Posterior cingulate gyrus (tissue), 11 donors: ENCODE measurements around the gene HIBADH.
"Not testable (repeated sequence)": the region's sequence is repeated elsewhere in the genome, so short reads cannot be mapped to it uniquely, and the experiment has no call there.

Source experiments
- DNase-seq, 10 donors: peaks; one replicate each; pipeline versions ENCODE4 v3.0.0 to v3.0.0-alpha.2; 2020 to 2021; ENCODE audit warnings: mixed read lengths in 3 of 10
- intact Hi-C: fragments of 100-400 bp; cut with DNase I; formaldehyde crosslinking; loops from one replicate; pipeline ENCODE4 v1.15.1; 2023

The HIBADH gene

DNA sequence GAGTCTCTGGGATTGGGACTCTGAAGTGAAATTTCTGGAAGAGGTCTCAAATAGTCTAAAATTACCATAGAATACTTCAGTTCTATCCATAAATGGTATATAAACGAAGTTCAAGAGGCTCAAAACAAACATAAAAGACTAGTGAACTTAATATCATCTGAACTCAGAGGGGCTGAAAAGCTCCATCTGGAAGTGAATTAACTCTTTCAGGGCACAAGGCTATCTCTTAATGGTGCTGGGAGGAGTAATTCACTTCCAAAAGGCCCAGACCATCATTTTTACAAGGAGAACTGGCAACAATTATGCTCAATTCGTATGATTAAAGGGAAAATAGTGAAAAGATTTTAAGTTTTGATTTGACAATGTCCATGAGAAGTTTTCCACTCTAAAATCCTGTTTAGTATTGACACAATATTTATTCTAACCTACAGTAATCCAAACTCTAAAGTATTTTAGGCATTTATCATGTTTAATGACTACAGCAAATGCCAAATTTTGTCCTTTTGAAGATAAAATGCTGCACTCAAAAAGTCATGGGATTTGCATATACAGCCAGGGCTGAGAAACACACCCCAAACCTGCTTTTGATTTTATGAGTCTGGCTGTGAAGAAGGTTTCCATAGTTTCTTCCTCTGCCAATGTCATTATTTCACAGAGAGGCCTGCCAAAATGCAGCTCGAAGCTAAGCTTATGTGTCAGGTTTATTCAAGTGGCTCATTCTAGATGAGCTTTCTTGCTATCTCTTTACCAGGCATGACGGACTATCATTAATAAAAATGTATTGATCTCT lies 143.9 kb downstream of the HIBADH start:
- no peak for DNase-seq
- intact Hi-C loops, result no loop called here

DNA sequence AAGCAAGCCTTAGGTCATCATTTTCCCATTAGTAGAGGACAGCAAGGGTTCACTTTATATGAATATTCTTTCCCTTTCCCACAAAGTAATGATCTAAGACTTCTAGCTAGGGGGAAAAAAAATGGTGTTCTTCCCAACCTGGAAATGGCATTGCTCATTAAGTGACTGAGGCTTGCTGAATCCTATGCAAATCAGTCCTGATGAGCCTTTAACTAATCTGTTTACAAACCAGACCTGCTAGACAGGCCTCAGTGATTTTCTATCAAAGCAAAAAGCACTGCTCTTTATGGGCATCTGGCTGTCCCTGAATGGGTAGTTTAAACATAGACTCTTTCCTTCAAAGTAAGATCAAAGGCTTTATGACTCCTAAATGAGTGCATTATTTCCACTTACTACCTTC lies 146.3 kb downstream of the HIBADH start:
- intact Hi-C loops, result no loop called here
- no peak for DNase-seq

DNA sequence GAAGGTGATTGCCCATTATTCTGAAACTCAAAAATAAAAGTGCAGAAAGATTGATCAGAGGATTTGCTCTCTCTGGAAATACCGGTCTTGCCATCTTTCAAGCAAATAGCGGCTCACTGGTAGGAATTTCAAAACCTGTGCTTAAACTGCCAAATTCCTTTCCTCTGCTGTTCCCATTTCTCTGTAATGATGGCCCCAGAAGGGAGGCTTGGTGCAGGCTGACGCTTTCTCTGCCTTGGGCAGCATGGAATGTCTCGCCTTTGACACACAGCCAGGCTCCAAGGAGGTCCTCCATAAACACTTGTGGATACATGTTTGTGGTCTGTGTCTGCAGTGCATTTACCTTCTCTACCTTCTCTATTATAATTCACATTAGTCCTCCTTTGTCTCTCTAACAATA lies 146.8 kb downstream of the HIBADH start:
- DNase-seq, result no peak
- intact Hi-C loops, result no loop called here

DNA sequence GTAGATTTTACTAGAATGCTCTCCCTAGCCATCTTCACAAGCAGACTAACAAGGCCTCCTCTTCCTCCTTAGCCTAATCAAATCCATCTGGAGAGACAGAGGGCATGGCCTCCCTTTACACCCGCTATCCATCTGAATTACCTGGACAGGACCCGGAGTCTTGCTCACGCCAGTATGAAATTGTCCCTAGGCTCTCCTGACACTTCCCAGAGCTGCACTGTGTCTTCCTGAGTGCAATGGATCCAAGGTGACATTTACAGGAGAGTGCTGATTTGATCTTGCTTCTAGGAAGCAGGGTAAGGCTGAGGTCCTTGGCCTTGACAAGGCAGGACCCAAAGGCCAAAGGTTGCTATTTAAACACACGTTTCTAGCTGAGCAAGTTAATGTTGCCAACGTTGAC lies 147.8 kb downstream of the HIBADH start:
- intact Hi-C loops, result no loop called here
- DNase-seq, result no peak

DNA sequence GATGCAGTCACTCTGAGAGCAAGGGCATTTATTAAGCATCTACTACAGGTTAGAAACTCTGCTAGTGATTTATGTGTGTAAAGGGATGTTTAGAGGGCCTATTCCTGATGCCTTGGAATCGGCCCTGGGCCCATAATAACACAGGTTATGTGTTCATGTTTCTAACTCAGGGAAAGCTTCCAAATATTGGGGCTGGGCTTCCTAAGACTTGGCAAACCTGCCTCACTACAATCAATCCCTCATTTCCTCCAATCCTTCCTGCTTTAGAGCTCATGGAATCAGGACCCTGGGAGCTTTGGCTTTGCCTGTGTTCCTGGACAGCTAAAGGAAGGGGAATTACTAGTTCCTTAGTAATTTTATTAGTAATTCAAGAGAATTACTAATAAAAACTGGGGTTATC lies 148.8 kb downstream of the HIBADH start:
- intact Hi-C loops, result no loop called here
- no peak for DNase-seq

DNA sequence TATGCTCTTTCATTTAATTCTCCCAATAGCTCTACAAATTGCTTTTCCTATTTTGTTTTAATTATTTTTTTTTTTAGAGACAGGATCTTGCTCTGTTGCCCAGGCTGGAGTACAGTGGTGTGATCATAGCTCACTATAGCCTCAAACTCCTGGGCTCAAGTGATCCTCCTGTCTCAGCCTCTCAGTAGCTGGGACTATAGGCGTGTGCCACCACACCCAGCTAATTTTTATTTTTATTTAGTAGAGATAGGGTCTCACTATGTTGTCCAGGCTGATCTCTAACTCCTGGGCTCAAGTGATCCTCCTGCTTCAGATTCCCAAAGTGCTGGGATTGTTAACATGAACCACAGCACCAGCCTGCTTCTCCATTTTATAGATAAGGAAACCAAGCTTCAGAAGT lies 151.3 kb downstream of the HIBADH start:
- intact Hi-C loops, DNase-seq: not testable (repeated sequence)

DNA sequence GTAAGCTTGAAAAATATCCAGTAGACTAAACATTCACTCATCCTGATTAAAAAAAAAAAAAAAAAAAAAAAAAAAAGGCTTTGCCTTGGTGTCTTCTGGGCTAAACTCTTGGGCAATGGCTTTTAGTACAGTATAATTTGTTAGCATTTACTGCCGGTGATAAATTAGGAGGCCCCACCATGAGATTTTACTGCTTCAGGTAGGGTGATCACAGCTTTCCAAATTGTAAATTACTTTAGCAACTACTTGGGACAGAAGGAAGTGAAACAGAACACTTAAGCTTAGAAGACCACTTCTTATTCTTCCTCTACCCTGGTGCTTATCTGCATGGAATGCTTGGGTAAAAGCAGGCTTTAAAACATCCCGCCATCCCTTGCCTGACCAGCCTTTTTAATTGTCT lies 152.1 kb downstream of the HIBADH start:
- no peak for DNase-seq
- intact Hi-C loops, result no loop called here

DNA sequence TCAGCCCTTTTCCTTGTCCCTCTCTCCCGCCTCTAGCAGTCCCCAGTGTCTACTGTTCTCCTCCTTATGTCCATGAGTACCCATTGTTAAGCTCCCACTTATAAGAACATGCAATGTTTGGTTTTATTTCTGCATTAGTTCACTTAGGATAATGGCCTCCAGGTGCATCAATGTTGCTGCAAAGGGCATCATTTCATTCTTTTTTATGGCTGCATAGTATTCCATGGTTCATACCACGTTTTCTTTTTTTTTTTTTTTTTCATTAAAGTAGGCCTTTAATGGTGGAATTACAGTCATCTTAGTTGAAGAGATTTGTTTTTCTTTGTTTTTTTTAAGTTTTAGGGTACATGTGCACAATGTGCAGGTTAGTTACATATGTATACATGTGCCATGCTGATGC lies 160.8 kb downstream of the HIBADH start:
- intact Hi-C loops, DNase-seq: not testable (repeated sequence)

DNA sequence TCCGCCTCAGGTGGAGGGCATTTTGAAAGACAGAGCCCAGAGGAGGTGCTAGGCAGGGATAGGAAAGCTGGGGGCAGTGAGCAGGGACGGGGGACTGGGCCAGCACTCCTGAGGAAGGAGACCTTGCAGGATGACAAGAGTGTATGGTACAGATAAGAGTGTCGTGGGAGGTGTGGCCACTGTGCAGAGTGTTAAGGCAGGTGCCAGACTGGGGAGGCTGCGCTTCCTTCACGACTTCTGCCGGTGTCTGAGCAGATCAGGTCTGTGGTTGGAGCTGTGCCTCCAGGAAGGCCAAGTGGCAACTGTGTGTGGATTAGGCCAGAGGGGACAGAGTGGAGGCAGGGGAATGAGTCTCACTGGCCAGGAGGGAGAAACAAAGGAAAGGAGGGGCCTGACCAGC lies 161.7 kb downstream of the HIBADH start:
- DNase-seq, result no peak
- intact Hi-C loops, result no loop called here

DNA sequence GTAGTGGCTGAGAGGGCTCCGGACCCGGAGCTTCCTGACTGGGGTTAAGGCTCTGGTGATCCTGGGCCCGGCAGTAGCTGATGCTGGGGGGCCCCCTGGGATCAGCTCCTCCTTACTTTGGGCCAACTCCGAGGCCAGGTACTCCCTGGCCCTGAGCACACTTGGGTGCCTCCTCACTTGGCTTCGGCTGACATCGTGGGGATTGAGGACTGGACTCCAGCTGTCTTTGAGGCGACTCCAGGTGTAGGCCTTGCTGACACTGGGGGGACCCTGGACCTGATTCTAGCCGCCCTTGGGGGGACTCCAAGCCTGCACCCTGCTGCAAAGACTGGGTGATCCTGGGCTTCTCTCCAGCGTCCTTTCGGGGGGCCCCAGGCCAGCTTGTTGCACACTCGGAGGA lies 170.5 kb downstream of the HIBADH start:
- DNase-seq, result no peak
- intact Hi-C loops, result no loop called here

DNA sequence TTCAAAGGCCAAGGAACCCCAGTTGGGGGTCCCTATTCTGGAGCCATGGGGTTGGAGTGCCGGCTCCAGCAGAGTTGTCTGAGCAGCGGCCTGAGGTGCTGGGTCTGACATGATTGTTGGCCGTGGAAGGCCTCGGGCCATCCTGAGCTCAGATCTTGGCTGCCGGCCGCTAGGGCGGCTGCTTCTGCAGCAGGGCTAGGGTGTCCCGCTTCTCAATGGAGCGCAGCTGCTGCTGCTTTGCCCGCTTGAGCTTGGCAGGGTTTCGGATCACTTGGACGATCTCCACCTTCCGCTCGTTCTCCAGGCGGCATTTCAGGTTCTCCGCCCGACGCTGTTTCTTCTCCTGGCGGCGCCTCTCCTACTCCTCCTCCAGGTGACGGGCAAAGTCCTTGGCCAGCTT lies 171.1 kb downstream of the HIBADH start:
- DNase-seq, result no peak
- intact Hi-C loops, result no loop called here

DNA sequence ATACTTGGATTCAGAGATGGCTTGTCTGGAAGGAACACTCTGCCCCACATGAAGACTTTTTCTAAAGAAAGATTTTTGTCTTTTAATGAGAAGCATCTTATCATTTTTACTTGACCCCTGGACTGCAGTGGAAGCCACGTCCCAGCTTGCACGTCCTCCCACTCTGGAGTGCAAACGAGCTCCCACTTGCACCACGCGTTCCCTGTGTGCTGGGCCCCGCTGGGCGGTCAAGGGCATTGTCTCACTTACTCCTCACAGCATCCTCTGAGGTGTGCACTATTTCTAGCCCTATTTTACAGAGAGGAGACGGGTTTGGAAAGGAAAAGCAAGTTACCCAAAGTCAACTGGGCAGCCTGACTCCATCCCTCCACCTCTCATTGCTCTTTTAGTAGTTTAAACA lies 175.2 kb downstream of the HIBADH start:
- intact Hi-C loops, result no loop called here
- no peak for DNase-seq

DNA sequence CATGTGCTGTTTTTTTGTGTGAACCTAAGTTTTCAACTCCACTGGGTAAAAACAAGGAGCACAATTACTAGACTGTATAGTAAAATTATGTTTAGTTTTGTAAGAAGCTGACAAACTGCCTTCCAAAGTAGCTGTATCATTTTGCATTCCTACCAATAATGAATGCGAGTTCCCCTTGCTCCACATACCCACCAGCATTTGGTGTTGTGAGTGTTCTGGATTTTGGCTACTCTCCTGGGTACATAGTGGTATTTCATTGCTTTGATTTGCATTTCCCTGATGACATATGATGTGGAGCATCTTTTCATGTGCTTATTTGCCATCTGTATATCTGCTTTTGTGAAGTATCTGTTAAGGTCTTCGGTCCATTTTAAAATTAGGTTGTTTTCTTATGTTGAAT lies 178.2 kb downstream of the HIBADH start:
- intact Hi-C loops, result no loop called here
- DNase-seq, result no peak

DNA sequence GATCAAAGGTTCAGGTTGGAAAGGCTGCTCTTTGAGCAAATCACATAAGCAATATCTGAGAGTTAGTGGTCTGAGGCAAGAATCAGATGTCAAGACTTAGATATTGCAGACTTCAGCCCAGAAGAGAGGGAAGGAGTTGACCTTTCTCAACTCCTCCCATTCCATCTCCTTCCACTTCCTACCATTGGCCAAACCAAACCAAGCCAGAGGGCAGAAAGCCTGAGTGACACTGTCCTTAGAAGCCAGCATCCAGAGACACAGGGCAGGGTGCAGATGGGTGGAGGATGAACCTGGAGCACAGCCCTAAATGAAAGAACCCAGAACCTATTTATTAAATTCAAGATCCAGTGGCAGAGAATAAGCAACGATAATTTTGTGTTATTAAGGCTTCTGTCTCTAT lies 180.5 kb downstream of the HIBADH start:
- DNase-seq, result no peak
- intact Hi-C loops, result no loop called here

DNA sequence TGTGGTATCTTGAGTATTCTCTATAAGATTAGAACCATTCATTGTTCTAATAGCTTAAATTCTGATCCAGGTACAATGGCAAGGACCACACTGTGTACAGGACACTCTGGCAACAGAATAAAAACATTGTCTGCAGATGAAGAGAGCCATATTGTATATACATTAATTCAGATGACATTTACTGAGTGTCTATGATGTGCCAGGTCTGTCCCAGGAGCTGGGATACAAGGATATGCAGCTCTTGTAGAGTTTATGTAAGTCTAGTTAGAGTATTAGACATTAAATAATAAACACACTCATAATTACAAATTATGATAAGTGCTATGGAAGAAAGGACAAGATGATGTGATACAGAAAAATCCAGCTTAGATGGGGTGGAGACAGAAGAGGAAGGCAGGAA lies 184.1 kb downstream of the HIBADH start:
- DNase-seq, result no peak

DNA sequence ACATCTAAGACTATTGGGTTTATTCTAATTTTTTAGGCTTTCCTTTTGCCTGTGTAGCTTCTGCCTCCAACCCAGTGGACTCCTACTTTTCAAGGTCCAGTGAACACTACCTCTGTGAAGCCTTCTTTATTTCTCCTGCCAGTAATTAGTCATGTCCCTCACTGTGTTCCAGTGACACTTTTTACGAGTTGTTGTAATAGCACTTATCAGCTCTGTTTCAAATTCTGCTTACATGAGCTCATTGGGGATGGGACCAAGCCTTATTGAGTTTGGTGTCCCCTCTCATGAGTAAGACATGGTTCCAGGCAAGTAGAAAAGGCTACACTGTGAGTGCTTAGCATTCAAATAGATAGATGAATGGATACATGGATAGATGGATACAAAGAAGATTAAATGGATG lies 184.6 kb downstream of the HIBADH start:
- intact Hi-C loops, result no loop called here
- no peak for DNase-seq

More for the DNA sequence above, 184.1 kb downstream of the HIBADH start:
- intact Hi-C loops, result no loop called here

DNA sequence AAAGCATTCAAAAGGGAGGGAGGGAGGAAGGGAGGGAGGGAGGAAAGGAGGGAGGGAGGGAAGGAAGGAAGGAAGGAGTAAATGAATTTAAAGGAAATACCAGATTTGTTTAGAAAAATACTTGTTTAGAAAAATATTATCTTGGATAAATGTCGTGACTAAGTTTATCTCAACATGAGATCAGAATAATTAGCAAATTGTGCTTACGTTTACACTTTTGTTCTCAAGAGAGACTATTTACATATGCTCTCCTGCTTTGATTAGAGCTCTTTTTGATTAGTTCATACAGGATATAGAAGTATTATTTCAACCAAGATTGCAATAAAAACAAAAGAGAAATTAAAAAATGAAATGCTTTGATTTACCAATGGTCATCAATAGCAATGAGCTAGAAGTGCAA lies 186.2 kb downstream of the HIBADH start:
- intact Hi-C loops, result no loop called here

More for the DNA sequence above, 186.2 kb downstream of the HIBADH start:
- DNase-seq, result no peak
